CD4-positive, alpha-beta memory T cell (primary cell): ENCODE data around the gene LGALS9. TPM values are rescaled to one million over a fixed set of nuclear protein-coding genes. Genes with fewer than 3 reads are reported as not detected.
"Not testable (repeated sequence)": the region's sequence is repeated elsewhere in the genome, so short reads cannot be mapped to it uniquely, and the experiment has no call there.

Experiments used
- CTCF ChIA-PET: fragments of 350-600 bp; sonication (Branson Sonifier 250); formaldehyde crosslinking; loops from one replicate; lab custom pipeline; 2021; ENCODE audit warnings: inconsistent platforms; ENCODE audit not compliant: partially characterized antibody; lab: Charles Lee
- POLR2A ChIA-PET: fragments of 350-600 bp; sonication (Branson Sonifier 250); formaldehyde crosslinking; loops from one replicate; lab custom pipeline; 2021; ENCODE audit not compliant: partially characterized antibody; lab: Charles Lee
- DNase-seq, 5 donors: peaks; one replicate each; pipeline versions ENCODE4 v3.0.0 to v3.0.0-alpha.2; 2020 to 2022; ENCODE audit warnings: mixed read lengths in 1 of 5
- H3K27ac ChIP-seq: one replicate; pipeline ENCODE4 v1.7.0; 2013; ENCODE audit warnings: low read depth, low read length
- H3K27me3 ChIP-seq: 2 replicates; pipeline ENCODE4 v1.7.0; 2013; ENCODE audit warnings: mild to moderate bottlenecking, low read length, moderate library complexity; ENCODE audit not compliant: insufficient read depth
- H3K36me3 ChIP-seq: 2 replicates; pipeline ENCODE4 v1.7.0; 2013; ENCODE audit warnings: mild to moderate bottlenecking, low read length, moderate library complexity; ENCODE audit not compliant: insufficient read depth
- H3K4me1 ChIP-seq: 2 replicates; pipeline ENCODE4 v1.7.0; 2013; ENCODE audit warnings: mild to moderate bottlenecking, low read length, moderate library complexity; ENCODE audit not compliant: insufficient read depth
- H3K4me3 ChIP-seq, 2 donors: one replicate each; pipeline ENCODE4 v1.7.0; 2013; ENCODE audit warnings: low read length in 2 of 2, mild to moderate bottlenecking in 1 of 2
- H3K9me3 ChIP-seq, 2 donors: one replicate each; pipeline ENCODE4 v1.7.0; 2013; ENCODE audit warnings: low read length in 2 of 2, control low read depth in 1 of 2; ENCODE audit not compliant: control insufficient read depth in 1 of 2
- H3K27ac Mint-ChIP-seq, 7 donors: one replicate each; pipeline ENCODE4 v1.8.0; 2020 to 2021; ENCODE audit warnings: mixed read lengths in 7 of 7, mild to moderate bottlenecking in 6 of 7, inconsistent platforms in 3 of 7, moderate library complexity in 3 of 7
- H3K27me3 Mint-ChIP-seq, 2 donors: one replicate each; pipeline ENCODE4 v1.8.0; 2020 to 2021; ENCODE audit warnings: mixed read lengths in 2 of 2
- H3K36me3 Mint-ChIP-seq, 2 donors: one replicate each; pipeline ENCODE4 v1.8.0; 2020 to 2021; ENCODE audit warnings: mixed read lengths in 2 of 2, inconsistent platforms in 1 of 2, mild to moderate bottlenecking in 1 of 2
- H3K4me1 Mint-ChIP-seq, 4 donors: one replicate each; pipeline ENCODE4 v1.8.0; 2020 to 2021; ENCODE audit warnings: mixed read lengths in 4 of 4, mild to moderate bottlenecking in 1 of 4
- H3K4me3 Mint-ChIP-seq, 8 donors: one replicate each; pipeline ENCODE4 v1.8.0; 2020 to 2021; ENCODE audit warnings: mixed read lengths in 8 of 8, mild to moderate bottlenecking in 7 of 8, moderate library complexity in 6 of 8, inconsistent platforms in 3 of 8
- H3K9me3 Mint-ChIP-seq, 8 donors: one replicate each; pipeline ENCODE4 v1.8.0; 2020 to 2021; ENCODE audit warnings: mixed read lengths in 8 of 8, mild to moderate bottlenecking in 5 of 8, inconsistent platforms in 3 of 8, moderate library complexity in 1 of 8
- intact Hi-C: fragments of 100-400 bp; cut with micrococcal nuclease; formaldehyde crosslinking; loops from one replicate; pipeline ENCODE4 v1.15.1; 2023
- polyA plus RNA-seq, 2 donors: library from polyadenylated mRNA; unstranded; fragments of 300-500 nt; fragmentation: Illumina TruSeq; gene quantifications; one replicate each; pipeline ENCODE4 v1.2.3, GENCODE V29; 2021
- total RNA-seq, 2 experiments: library from RNA; stranded (reverse); gene quantifications; one replicate each; pipeline ENCODE4 v1.2.3, GENCODE V29; 2021

The LGALS9 gene
- total and polyA plus RNA-seq, 4 experiments from 2014 or later = 19.9 to 33.2 (median 24.4) TPM

- no peak for DNase-seq
- no peak overlapping the region for H3K4me3 ChIP-seq
- Mint-ChIP-seq H3K9me3 (no peaks in the 10 kb centered on the region), H3K4me1 (peaks cover 21 to 36% (median 23%) of the 10 kb centered on the region in 4 donors), H3K4me3 (no peak overlapping the region), H3K27ac (peak overlapping the region in 5 of 7 donors; percentile 3 to 66 (median 48)), H3K36me3 (peaks cover 3 to 7% of the 10 kb centered on the region in 2 donors), H3K27me3 (no peaks in the 10 kb centered on the region)
- H3K27me3 ChIP-seq = no peaks in the 10 kb centered on the region
- H3K9me3 ChIP-seq = no peaks in the 10 kb centered on the region
- peaks cover under 1% of the 10 kb centered on the region for H3K36me3 ChIP-seq
- intact Hi-C loops = no loop called here
- H3K4me1 ChIP-seq = peaks cover 32% of the 10 kb centered on the region
- no peak overlapping the region for H3K27ac ChIP-seq
- ChIA-PET CTCF (interaction anchor here (1.1 to 1.4 kb wide), 2 partner anchors 23 to 26 kb away, joined by 3 read pairs; no protein-coding TSS in a partner anchor), POLR2A (no interaction called here)
Observed at GRCh38 chr17:27628376-27628775, 2.6 kb upstream of the LGALS9 start.

GRCh38 chr17:27629260-27629659, 1.7 kb upstream of the LGALS9 start:
- Mint-ChIP-seq H3K4me3 (peak overlapping the region in 1 of 8 donors; percentile 43), H3K27ac (peak overlapping the region in 5 of 7 donors; percentile 1 to 78 (median 36)), H3K4me1 (peaks cover 21 to 45% (median 24%) of the 10 kb centered on the region in 4 donors)
- H3K27me3 Mint-ChIP-seq, DNase-seq, H3K9me3 Mint-ChIP-seq, H3K4me3 ChIP-seq, H3K36me3 ChIP-seq, H3K27ac ChIP-seq, intact Hi-C loops, POLR2A ChIA-PET, H3K9me3 ChIP-seq, H3K27me3 ChIP-seq, H3K36me3 Mint-ChIP-seq: not testable (repeated sequence)
- CTCF ChIA-PET = interaction anchor here (1.1 to 6.0 kb wide), 3 partner anchors 22 to 27 kb away, joined by 3 to 30 read pairs (median 3); no protein-coding TSS in a partner anchor
- peaks cover 34% of the 10 kb centered on the region for H3K4me1 ChIP-seq

GRCh38 chr17:27631411-27631760, 398 bp downstream of the LGALS9 start:
- no peaks in the 10 kb centered on the region for H3K9me3 Mint-ChIP-seq
- H3K27ac ChIP-seq = peak overlapping the region; percentile 71
- POLR2A ChIA-PET = interaction anchor here (1.0 to 1.2 kb wide), 4 partner anchors 28 to 338 kb away, joined by 3 to 4 read pairs (median 3); partner anchors contain the start of gene WSB1
- peaks cover 42% of the 10 kb centered on the region for H3K4me1 ChIP-seq
- peaks cover 24 to 57% (median 31%) of the 10 kb centered on the region in 4 donors for H3K4me1 Mint-ChIP-seq
- H3K27ac Mint-ChIP-seq = peak overlapping the region; percentile 81 to 96 (median 93)
- CTCF ChIA-PET = interaction anchor here (1.4 to 6.0 kb wide), 4 partner anchors 10 to 30 kb away, joined by 4 to 51 read pairs (median 20); no protein-coding TSS in a partner anchor
- intact Hi-C loops = loop anchor here (1.0 kb wide), 1 partner anchor 28 kb away; no protein-coding TSS in a partner anchor
- no peaks in the 10 kb centered on the region for H3K27me3 ChIP-seq
- peak overlapping the region; percentile 53 to 73 for H3K4me3 ChIP-seq
- no peaks in the 10 kb centered on the region for H3K36me3 ChIP-seq
- no peaks in the 10 kb centered on the region for H3K9me3 ChIP-seq
- no peaks in the 10 kb centered on the region for H3K27me3 Mint-ChIP-seq
- peak overlapping the region; percentile 89 to 96 (median 94) for H3K4me3 Mint-ChIP-seq
- DNase-seq = peak in 2 of 5 donors; percentile 15 to 18
- H3K36me3 Mint-ChIP-seq = peaks cover 4 to 6% of the 10 kb centered on the region in 2 donors

GRCh38 chr17:27631897-27632725, 1.1 kb downstream of the LGALS9 start:
- POLR2A ChIA-PET = interaction anchor here (1.0 to 1.1 kb wide), 2 partner anchors 29 to 339 kb away, joined by 3 read pairs; no protein-coding TSS in a partner anchor
- intact Hi-C loops = loop anchor here (1.0 kb wide), 1 partner anchor 29 kb away; no protein-coding TSS in a partner anchor
- Histone ChIP-seq H3K4me1 (peaks cover 42% of the 10 kb centered on the region), H3K27ac (peak overlapping the region; percentile 71), H3K36me3 (no peaks in the 10 kb centered on the region), H3K4me3 (peak overlapping the region; percentile 53 to 73), H3K9me3 (no peaks in the 10 kb centered on the region), H3K27me3 (no peaks in the 10 kb centered on the region)
- Mint-ChIP-seq H3K36me3 (peaks cover 6% of the 10 kb centered on the region in 2 donors), H3K27me3 (no peaks in the 10 kb centered on the region), H3K27ac (peak overlapping the region; percentile 25 to 96 (median 93)), H3K4me3 (peak overlapping the region; percentile 89 to 96 (median 94)), H3K9me3 (no peaks in the 10 kb centered on the region), H3K4me1 (peaks cover 28 to 57% (median 31%) of the 10 kb centered on the region in 4 donors)
- CTCF ChIA-PET = interaction anchor here (1.5 to 6.0 kb wide), 4 partner anchors 10 to 30 kb away, joined by 4 to 51 read pairs (median 20); no protein-coding TSS in a partner anchor
- no peak for DNase-seq

- H3K4me1 ChIP-seq = peaks cover 42% of the 10 kb centered on the region
- H3K4me3 Mint-ChIP-seq = peak overlapping the region in 5 of 8 donors; percentile 16 to 94 (median 44)
- H3K9me3 ChIP-seq, H3K36me3 ChIP-seq, DNase-seq, H3K27ac ChIP-seq, H3K27me3 ChIP-seq, H3K36me3 Mint-ChIP-seq, POLR2A ChIA-PET, H3K27me3 Mint-ChIP-seq, intact Hi-C loops, H3K9me3 Mint-ChIP-seq, H3K4me3 ChIP-seq: not testable (repeated sequence)
- peaks cover 29 to 57% (median 31%) of the 10 kb centered on the region in 4 donors for H3K4me1 Mint-ChIP-seq
- H3K27ac Mint-ChIP-seq = peak overlapping the region in 1 of 7 donors; percentile 8
- CTCF ChIA-PET = interaction anchor here (1.5 to 6.0 kb wide), 4 partner anchors 11 to 31 kb away, joined by 4 to 51 read pairs (median 20); no protein-coding TSS in a partner anchor
Observed at GRCh38 chr17:27632766-27633165, 1.8 kb downstream of the LGALS9 start.

DNA sequence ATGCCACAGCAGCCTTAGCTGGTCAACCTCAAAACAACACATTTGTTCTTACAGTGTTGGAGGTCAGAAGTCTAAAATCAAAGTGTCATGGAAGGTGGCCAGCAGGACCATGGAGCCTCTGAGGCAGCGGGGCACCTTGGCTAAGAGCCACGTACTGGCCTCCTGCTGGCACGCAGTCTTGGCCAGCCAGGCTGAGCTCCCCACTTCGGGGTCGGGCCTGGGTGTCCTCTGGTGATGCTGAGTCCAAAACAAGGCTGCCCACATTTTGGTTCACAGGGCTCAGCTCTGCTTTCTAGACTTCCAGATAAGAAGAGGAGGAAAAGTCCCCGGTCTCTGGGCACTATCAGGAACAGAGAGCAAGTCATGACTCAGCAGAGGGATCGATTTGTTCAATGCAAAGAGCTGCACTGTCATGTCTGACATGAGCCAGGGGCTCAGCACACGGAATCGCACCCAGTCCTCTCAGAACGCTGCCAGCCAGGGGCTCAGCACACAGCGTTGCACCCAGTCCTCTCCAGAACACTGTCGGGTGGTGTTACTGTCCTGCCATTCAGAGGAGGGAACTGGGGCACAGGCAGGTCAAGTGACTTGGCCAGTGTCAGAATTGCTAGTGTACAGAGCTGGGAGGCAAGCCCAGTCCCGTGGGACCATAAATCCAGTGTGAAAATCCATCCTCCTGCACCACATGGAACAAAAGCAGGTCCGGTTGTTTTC, 2.5 kb downstream of the LGALS9 start:
- Mint-ChIP-seq H3K4me3 (peak overlapping the region in 4 of 8 donors; percentile 20 to 73 (median 40)), H3K4me1 (peaks cover 28 to 57% (median 31%) of the 10 kb centered on the region in 4 donors), H3K27ac (peak overlapping the region in 2 of 7 donors; percentile 61 to 66), H3K27me3 (no peaks in the 10 kb centered on the region), H3K36me3 (peaks cover 7 to 9% of the 10 kb centered on the region in 2 donors), H3K9me3 (no peaks in the 10 kb centered on the region)
- no peak for DNase-seq
- no peaks in the 10 kb centered on the region for H3K36me3 ChIP-seq
- H3K9me3 ChIP-seq = no peaks in the 10 kb centered on the region
- no peaks in the 10 kb centered on the region for H3K27me3 ChIP-seq
- no peak overlapping the region for H3K4me3 ChIP-seq
- intact Hi-C loops = no loop called here
- H3K4me1 ChIP-seq = peaks cover 42% of the 10 kb centered on the region
- CTCF ChIA-PET = interaction anchor here (1.5 to 6.0 kb wide), 4 partner anchors 12 to 32 kb away, joined by 4 to 51 read pairs (median 20); no protein-coding TSS in a partner anchor
- POLR2A ChIA-PET = no interaction called here
- no peak overlapping the region for H3K27ac ChIP-seq
